ENCODE measurements around the gene FAM13B. TPM values are rescaled to one million over a fixed set of nuclear protein-coding genes. Genes with fewer than 3 reads are reported as not detected.

FAM13B gene
- total and polyA plus RNA-seq, 2 experiments from 2014 or later: 10.7 to 15.3 TPM

DNA sequence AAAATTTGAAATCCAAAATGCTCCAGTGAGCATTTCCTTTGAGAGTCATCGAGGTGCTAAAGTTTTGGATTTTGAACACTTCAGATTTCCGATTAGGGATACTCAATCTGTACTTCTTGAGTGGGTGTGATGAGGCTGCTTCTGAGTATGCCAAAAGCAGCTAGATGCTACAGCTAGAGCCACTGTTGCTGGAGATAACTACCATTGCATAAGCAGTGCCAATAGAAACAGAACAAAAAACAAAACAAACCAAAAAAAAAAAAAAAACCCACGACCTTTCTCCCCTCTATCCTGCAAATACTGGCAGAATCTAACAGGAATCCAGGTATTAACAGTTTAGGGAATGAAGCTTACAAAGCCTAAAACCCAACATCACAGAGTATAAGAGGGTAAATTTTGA is 100.1 kb downstream of the FAM13B start:
- H3K36me3 ChIP-seq: peaks cover 12% of the 10 kb centered on the region
- TF ChIP-seq, protein P1, sequence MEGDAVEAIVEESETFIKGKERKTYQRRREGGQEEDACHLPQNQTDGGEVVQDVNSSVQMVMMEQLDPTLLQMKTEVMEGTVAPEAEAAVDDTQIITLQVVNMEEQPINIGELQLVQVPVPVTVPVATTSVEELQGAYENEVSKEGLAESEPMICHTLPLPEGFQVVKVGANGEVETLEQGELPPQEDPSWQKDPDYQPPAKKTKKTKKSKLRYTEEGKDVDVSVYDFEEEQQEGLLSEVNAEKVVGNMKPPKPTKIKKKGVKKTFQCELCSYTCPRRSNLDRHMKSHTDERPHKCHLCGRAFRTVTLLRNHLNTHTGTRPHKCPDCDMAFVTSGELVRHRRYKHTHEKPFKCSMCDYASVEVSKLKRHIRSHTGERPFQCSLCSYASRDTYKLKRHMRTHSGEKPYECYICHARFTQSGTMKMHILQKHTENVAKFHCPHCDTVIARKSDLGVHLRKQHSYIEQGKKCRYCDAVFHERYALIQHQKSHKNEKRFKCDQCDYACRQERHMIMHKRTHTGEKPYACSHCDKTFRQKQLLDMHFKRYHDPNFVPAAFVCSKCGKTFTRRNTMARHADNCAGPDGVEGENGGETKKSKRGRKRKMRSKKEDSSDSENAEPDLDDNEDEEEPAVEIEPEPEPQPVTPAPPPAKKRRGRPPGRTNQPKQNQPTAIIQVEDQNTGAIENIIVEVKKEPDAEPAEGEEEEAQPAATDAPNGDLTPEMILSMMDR (IDR thresholded peaks at IDR 0.05; ENCODE audit: low read depth, low read length): no peak
- peak in 1 of 2 donors; percentile 38 for DNase-seq (ENCODE audit: low read depth in 1 of 2, low spot score in 1 of 2)
- no peaks in the 10 kb centered on the region for H3K27me3 ChIP-seq
- no peak overlapping the region for H3K27ac ChIP-seq
- H3K9me3 ChIP-seq (ENCODE audit: low read depth): no peaks in the 10 kb centered on the region
- no peak overlapping the region for H3K4me3 ChIP-seq
- H3K4me1 ChIP-seq (ENCODE audit: low read depth): no peaks in the 10 kb centered on the region

DNA sequence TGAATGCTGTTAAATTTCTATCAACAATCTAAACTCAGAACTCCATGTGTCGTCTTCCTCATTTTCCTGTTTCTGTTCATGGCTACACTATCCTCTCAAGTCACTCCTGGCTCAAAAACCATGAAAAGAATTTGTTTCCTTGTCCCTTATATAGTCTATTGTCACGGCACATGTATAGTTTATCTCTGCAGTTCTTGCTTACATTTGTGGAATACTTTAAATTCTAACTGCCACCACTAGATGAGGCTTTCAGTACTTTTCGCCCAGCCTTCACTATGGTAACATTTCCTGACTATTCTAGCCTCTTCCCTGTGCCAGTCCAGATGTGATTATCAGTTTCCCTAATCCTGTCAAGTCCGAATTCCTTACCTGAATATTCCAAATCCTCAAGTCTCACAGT is 109.0 kb downstream of the FAM13B start:
- H3K4me1 ChIP-seq (ENCODE audit: low read depth): no peaks in the 10 kb centered on the region
- peak; percentile 16 to 45 for DNase-seq (ENCODE audit: low read depth in 1 of 2, low spot score in 1 of 2)
- H3K36me3 ChIP-seq: peaks cover 4% of the 10 kb centered on the region
- H3K9me3 ChIP-seq (ENCODE audit: low read depth): no peaks in the 10 kb centered on the region
- H3K27ac ChIP-seq: no peak overlapping the region
- TF ChIP-seq, protein P1 (IDR thresholded peaks at IDR 0.05; ENCODE audit: low read depth, low read length): peak; percentile 17
- no peak overlapping the region for H3K4me3 ChIP-seq
- no peaks in the 10 kb centered on the region for H3K27me3 ChIP-seq

DNA sequence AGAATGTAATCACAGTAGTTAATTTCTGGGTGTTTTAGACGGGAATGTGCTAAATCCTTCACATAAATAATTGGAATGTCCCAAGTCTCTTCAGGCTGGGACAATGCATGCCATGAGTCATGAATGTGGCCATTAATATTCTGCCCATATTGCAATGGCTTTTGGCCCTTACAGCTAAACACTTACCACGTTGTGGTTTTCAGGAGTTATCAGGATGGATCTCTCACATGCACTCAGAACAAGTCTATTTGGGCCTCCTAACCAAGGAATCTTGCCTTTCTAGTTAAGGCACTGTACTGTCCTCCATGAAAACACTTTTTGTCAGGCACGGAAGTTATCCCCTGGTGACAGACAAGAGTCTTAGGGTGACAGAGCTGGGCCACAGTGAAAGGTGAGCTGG is 110.9 kb downstream of the FAM13B start:
- Histone ChIP-seq H3K36me3 (no peaks in the 10 kb centered on the region), H3K27ac (no peak overlapping the region), H3K27me3 (no peaks in the 10 kb centered on the region), H3K4me3 (no peak overlapping the region), H3K4me1 (ENCODE audit: low read depth) (no peaks in the 10 kb centered on the region), H3K9me3 (ENCODE audit: low read depth) (no peaks in the 10 kb centered on the region)
- TF ChIP-seq, protein P1 (IDR thresholded peaks at IDR 0.05; ENCODE audit: low read depth, low read length): no peak
- DNase-seq (ENCODE audit: low read depth in 1 of 2, low spot score in 1 of 2): peak in 1 of 2 donors; percentile 27

DNA sequence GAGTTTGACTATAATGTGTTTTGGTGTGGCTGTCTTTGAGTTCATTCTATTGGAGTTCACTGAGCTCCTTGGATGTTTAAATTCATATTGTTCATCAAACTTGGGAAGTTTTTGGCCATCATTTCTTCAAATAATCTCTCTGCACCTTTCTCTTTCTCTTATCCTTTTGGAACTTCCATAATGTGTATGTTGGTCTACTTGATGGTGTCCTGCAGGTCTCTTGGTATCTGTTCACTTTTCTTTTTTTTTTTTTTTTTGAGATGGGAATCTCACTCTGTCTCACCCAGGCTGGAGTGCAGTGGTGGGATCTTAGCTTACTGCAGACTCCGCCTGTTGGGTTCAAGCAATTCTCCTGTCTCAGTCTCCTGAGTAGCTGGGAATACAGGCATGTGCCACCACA is 116.0 kb downstream of the FAM13B start:
- TF ChIP-seq, protein P1 (IDR thresholded peaks at IDR 0.05; ENCODE audit: low read depth, low read length): no peak
- Histone ChIP-seq H3K36me3 (no peaks in the 10 kb centered on the region), H3K4me1 (ENCODE audit: low read depth) (no peaks in the 10 kb centered on the region), H3K4me3 (no peak overlapping the region), H3K27ac (no peak overlapping the region), H3K27me3 (no peaks in the 10 kb centered on the region), H3K9me3 (ENCODE audit: low read depth) (no peaks in the 10 kb centered on the region)
- DNase-seq (ENCODE audit: low read depth in 1 of 2, low spot score in 1 of 2): no peak

DNA sequence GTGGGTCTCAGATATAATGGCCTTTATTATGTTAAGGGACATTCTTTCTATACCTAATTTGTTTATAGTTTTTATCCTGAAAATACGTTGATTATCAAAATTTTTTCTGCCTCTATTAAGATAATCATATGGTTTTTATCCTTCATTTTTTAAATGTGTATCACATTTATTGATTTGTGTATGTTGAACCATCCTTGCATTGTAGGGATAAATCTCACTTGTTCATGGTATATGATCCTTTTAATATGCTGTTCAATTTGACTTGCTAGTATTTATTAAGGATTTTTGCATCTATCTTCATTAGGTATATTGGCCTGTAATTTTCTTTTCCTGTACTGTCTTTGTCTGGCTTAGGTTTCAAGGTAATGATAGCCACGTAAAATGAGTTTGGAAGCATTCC is 118.1 kb downstream of the FAM13B start:
- H3K36me3 ChIP-seq: no peaks in the 10 kb centered on the region
- TF ChIP-seq, protein P1 (IDR thresholded peaks at IDR 0.05; ENCODE audit: low read depth, low read length): no peak
- DNase-seq (ENCODE audit: low read depth in 1 of 2, low spot score in 1 of 2): no peak
- no peaks in the 10 kb centered on the region for H3K9me3 ChIP-seq (ENCODE audit: low read depth)
- no peak overlapping the region for H3K4me3 ChIP-seq
- no peaks in the 10 kb centered on the region for H3K27me3 ChIP-seq
- no peak overlapping the region for H3K27ac ChIP-seq
- no peaks in the 10 kb centered on the region for H3K4me1 ChIP-seq (ENCODE audit: low read depth)
